Pons (tissue), 1 donor: ENCODE measurements around the gene TMPRSS7.

Source experiments
- DNase-seq: peaks from one replicate; pipeline ENCODE4 v3.0.0-alpha.2; 2016; ENCODE audit warnings: low spot score

TMPRSS7 gene

GRCh38 chr3:112101916-112102315 is 67.4 kb downstream of the TMPRSS7 start:
- DNase-seq: no peak

- no peak for DNase-seq
Observed at GRCh38 chr3:112104774-112105173, 70.2 kb downstream of the TMPRSS7 start.

- no peak for DNase-seq
Observed at GRCh38 chr3:112109322-112109721, 74.8 kb downstream of the TMPRSS7 start.

DNA sequence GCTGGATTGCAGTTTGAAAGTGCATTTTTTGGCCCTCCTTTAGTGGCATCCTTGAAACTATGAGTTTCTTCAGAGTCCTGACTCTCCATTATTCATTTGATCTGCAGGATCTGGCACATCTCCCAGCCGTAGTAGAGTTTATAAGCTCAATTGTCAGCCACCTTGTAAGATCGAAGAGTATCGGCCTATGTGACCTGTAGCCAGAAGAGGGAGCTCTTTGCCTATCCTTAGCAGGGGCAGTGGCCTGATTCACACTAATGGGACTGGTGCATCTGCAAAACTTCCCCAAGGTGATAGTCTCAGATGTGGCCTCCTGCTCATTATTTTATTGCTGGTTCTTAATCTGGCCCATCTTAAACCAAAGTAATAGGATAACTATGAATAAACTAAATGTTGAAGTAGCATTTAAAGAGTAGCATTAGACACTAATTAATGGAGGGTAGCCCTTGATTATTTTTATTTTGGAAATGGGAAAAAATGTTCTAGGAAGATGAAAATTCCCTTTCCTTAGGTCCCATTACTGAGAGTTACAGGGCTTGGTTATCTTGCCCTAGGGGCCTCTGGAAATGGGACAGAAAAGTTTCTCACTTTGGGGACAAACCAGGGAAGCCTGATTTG is 77.4 kb downstream of the TMPRSS7 start:
- DNase-seq: peak; percentile 79

DNA sequence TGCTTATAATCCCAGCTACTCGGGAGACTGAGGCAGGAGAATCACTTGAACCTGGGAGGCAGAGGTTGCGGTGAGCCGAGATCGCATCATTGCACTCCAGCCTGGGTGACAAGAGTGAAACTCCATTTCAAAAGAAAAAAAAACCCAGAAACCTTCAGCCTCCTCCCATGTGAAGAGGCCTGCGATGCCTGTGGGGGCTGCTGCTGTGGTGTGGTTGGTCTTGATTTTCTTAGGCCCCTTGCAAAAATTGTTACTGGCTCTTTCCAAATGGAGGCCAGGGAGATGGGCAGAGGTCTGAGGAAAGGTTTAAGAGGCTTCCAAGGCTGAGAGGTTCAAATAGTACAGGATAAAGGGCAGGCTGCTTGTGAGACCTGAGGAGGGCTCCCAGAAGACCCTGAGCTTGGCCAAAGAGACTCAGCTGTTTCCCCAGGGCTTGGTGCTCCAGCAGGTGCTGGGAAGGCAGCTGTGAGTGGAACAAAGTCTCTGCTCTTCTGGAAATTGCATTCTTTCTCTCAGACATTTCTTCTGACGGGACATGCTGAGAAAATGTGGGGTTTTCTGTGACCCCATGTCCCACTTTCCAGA is 80.1 kb downstream of the TMPRSS7 start:
- DNase-seq: no peak

DNA sequence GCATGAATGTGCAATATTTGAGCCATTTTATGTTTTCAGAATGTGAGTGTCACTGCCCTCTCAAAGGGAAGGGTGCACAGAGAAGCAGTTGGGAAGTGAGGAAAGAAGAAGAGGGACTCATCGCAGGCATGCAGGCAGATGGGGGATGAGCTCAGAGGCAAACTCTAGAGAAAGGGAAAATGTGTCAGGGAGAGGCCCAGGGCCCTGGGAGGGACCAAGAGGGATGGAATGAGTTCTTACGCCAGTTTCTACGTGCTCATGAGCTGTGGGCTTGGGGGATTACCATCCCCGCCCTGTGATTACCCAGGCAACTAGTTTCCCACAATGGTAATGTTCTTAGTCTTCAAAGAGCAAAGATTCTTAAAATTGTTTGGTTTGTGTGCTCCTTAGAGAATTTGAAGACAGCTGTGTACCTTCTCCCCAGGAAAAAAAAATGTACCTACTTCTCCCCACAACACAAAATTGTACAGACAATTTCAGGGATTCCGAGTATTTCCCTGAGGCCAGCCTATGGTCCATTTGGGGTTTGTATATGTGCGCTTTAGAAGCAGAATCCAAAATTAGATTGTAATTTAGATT is 80.7 kb downstream of the TMPRSS7 start:
- DNase-seq: no peak

DNA sequence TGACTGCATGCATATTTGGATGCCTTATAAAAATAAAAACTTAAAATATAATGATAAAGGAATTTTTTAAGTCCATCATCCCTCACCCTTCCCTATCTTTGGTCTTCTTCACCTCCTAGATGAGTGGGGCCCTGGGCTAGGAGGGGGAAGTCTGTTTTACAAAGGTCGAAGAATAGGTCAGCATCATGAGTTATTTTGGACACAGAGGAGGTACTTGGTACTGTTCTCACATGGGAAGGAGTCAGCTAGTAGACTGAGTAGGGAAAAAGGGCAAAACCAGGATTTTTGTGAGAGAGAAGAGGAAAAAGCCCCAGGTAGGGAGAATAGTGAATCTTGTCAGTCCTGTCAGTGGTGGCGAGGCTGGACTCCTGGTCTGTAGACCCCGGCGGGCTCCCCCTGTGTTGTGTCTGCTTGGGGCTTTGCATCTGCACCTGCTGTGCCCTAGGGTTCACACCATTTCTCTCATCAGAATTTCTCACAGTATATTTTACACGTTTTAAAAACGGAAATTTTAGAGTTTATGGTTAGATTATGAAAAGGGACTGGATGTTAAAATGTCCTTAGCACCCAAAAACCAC is 81.4 kb downstream of the TMPRSS7 start:
- DNase-seq: no peak

- no peak for DNase-seq
Observed at GRCh38 chr3:112116748-112117186, 82.2 kb downstream of the TMPRSS7 start.

- no peak for DNase-seq
Observed at GRCh38 chr3:112117415-112117814, 82.9 kb downstream of the TMPRSS7 start.

GRCh38 chr3:112117841-112118571 is 83.5 kb downstream of the TMPRSS7 start:
- peak; percentile 67 for DNase-seq

DNA sequence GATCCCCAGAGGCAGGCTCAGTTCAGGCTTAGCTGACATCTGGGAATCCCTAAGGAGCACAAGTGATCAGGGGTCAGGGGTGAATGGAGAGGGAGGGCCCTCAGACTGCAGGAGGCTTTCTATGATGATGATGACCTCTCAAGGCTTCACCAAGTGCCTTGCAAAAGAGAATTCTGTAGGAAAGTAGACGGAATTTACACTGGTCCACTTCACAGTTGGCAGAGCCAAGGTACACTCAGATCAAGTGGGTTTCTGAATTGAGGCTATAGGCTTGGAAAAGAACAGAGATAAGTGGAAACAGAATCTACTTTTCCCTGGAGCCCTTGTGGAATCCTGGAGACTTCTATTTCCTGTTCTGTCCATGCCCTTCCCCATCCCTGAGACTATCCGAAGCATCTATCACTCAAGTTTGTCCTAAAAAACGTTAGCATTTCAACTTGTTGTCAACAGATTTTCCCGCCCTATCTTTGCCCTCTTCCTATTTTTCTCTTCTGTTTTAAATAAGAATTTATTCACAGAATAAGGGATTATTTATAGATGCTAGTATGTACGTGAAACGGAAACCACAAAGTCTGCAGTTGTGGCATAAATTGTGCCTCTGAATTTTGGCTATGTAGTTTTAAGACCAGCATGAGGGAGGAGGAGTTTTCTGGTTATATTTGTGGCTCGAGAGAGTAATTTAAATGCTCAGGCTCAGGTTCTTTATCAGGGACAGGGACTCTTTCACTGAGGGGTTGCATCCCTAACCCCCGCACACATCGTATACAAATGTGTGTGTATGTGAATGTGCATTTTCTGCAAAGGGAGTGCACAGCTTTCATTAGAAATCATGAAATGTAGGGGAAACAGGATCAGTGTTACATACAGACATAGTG is 85.7 kb downstream of the TMPRSS7 start:
- DNase-seq: no peak

DNA sequence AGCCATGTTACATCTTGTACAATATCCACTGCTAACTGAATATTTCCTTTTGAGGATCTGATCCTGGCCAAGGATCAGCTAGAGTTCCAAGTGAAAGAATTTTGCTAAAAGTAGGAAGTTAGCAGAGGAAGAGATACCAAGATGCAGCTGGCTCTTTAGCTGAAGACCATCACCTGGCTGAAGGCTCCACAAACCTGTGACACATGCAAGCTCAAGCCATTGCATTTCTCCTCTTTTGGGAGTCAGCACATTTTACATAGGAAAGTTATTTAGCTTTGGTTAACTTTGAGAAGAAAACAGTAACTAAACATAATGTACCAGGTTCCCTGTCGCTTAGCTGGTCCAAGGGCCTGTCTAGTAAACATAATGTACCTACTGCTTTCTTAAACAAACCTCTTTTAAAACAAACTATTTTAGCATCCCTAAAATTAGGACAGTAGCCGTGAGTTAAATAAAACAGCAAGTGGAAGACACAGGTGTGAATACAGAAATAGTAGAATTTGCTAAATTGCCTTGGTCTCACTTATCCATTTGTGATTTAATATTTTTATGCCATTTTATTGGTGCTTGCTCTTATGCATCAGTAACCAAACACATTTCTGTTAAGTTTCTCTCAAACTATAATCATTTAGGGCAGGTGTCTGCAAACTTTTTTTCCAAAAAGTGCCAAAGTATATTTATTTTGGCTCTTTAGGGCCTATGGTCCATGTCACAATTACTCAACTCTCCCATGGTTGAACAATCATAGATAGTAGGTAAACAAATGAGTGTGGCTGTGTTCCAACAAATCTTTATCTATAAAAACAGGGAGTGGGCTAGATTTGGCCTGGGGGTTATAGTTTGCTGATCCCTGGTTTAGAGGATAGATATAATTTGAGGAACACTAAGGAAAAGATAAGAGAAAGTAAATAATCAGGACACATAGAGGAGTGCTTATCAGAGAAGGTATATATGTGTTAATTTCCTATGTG is 87.3 kb downstream of the TMPRSS7 start:
- no peak for DNase-seq

DNA sequence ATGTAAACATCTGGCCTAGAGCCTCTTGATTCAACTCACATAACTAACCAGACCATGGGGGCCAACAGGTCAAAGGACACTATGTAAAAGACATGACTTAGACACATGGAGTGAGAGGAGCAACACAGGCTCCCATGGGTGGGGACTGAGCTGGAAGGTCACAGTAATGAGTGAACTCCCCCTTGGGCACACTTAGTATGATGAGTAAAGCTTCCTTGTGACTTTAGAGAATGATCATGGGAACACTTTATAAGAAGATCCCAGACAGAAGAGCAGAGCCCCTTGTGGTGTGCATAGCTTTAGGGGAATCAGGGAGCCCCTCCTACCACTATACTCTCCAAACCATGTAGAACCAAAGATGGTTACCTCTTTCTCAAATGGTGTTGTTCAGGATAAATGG is 88.3 kb downstream of the TMPRSS7 start:
- DNase-seq: no peak

DNA sequence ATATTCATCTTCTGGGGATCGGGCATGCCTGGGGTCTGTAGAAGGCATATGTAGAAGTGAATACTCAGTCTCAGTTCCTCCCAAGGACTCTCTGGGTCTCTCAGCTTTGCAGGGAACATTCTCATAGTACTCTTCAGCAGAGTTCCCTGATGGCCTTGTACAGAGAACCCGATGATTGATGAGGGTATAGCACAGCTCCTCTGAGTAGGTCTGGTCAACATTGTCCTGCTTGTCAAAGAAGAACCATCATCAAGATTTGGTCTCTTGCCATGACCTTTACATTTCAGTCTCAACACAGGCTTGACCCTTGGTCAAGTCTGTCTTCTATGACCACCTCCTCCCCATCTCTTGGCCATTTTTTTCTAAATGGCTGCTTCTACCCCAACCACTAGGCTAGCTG is 89.0 kb downstream of the TMPRSS7 start:
- DNase-seq: no peak

DNA sequence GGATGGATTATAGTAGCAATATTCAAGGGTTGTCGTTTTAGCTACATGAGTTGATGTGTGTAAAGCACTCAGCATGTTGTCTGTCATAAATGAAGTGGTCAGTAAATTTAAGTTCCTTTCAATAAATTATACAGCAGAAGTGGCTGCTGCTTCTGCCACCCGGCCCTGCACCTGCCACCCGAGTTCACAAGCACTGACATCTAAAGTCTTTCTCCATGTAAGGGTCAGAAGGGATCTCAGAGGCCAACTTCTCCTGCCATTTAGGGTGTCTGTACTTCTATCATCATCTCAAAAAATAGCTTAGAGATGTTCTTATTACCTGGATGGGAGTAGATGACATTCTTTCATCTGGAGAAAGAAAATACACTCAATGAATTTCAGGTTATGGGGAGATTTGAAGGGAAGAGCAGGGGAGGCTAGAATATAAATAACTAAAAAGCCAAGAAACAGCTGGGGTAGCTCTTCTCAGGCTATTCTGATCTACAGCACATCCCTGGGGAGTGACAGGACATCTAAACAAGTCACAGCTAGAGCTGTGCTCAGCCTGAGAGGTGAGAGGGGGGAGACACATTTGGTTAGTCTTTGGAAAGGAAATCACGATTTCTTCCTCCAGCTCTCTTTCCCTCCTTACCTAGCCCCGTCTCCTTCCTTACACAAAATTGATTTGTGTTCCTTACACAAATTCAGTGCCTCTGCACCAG is 90.5 kb downstream of the TMPRSS7 start:
- no peak for DNase-seq

GRCh38 chr3:112126511-112126911 is 92.0 kb downstream of the TMPRSS7 start:
- DNase-seq: no peak

GRCh38 chr3:112127522-112128494 is 93.3 kb downstream of the TMPRSS7 start:
- DNase-seq: peak; percentile 56

DNA sequence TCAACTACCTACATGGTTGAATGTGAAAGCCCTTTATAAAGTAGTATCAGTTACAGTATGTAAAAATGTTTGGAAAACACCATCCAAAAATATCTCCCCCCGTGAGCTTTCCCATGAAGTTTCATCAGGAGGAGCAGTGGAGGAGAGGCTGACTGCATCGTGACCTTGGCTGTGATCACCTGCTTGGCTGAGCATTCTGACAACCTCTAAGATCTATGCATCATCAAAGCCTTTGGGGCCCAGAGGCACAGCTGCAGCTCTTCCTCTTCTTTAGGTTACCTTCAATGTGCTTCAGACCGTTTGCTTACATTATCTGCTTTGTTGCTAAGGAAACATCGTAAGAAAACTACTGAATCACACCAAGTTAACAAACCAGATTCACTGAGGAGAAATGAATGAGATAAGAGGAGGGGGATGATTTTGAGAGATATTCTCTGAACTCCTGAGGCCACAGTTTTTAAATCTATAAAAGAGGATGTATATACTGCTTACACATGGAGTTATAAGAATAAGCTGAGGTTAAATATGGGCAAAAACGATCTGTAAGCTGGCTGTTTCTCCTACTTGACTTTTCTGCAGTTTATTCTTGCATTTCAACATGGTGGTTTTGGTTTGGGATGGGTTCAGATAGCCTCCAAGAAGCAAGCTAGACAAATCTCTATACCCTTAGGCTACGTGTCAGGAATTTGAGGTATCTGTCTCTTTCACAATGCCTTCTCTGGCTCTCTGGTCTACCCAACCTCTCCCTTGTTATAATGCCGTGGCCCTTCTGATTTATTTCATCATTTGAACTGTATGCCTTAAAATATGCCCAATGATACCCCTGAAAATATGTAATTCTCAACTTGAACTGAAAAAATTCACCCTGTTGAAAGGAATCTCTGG is 94.5 kb downstream of the TMPRSS7 start:
- DNase-seq: no peak
